SK-N-SH (cell line): Measurements from ENCODE around the gene SPINT1.

ENCODE experiments used
- CHD2 ChIP-seq: fragments of 150-350 bp; IDR thresholded peaks from 2 replicates; pipeline ENCODE4 v1.6.1; 2018; ENCODE audit warnings: low read length; ENCODE audit not compliant: partially characterized antibody
- CTCF ChIP-seq: fragments of 200-600 bp; sonication (generic); IDR thresholded peaks from 2 replicates; pipeline ENCODE4 v1.6.1; 2017; ENCODE audit warnings: antibody characterized with exemption, mild to moderate bottlenecking, moderate library complexity
- EP300 ChIP-seq, 2 experiments: IDR thresholded peaks; 2 replicates each; pipeline versions ENCODE4 v1.4.0 to v1.6.1; 2012; ENCODE audit warnings: borderline replicate concordance in 1 of 2, low read depth in 1 of 2, low read length in 1 of 2
- REST ChIP-seq: IDR thresholded peaks from 2 replicates; pipeline ENCODE4 v1.6.1; 2012; ENCODE audit warnings: mild to moderate bottlenecking, low read depth, low read length, moderate library complexity
- SMC3 ChIP-seq: IDR thresholded peaks from 2 replicates; pipeline ENCODE4 v1.6.1; 2012; ENCODE audit warnings: low read depth, low read length, improper control_type of control experiment
- TAF1 ChIP-seq: IDR thresholded peaks from 2 replicates; pipeline ENCODE4 v1.6.1; 2012; ENCODE audit warnings: low read depth, mild to moderate bottlenecking, low read length, moderate library complexity, borderline replicate concordance
- YY1 ChIP-seq: IDR thresholded peaks from 2 replicates; pipeline ENCODE4 v1.4.0; 2012; ENCODE audit warnings: low read depth, mild to moderate bottlenecking

GRCh38 chr15:40852529-40852928, 8.7 kb downstream of the SPINT1 start:
- TF ChIP-seq YY1 (no peak), CTCF (no peak), EP300 (IDR thresholded peaks at IDR 0.05; ENCODE audit: borderline replicate concordance in 1 of 2, low read depth in 1 of 2, low read length in 1 of 2) (no peak), CHD2 (no peak), SMC3 (no peak), TAF1 (no peak), REST (no peak)
